NCI-H1436 treated with DMSO at 0.1 percent for 48 hours (cell line): ENCODE measurements around the gene PRSS53.

Experiments used
- DNase-seq: peaks from one replicate; lab custom pipeline; 2025; lab: John Stamatoyannopoulos, UW

Gene PRSS53

DNA sequence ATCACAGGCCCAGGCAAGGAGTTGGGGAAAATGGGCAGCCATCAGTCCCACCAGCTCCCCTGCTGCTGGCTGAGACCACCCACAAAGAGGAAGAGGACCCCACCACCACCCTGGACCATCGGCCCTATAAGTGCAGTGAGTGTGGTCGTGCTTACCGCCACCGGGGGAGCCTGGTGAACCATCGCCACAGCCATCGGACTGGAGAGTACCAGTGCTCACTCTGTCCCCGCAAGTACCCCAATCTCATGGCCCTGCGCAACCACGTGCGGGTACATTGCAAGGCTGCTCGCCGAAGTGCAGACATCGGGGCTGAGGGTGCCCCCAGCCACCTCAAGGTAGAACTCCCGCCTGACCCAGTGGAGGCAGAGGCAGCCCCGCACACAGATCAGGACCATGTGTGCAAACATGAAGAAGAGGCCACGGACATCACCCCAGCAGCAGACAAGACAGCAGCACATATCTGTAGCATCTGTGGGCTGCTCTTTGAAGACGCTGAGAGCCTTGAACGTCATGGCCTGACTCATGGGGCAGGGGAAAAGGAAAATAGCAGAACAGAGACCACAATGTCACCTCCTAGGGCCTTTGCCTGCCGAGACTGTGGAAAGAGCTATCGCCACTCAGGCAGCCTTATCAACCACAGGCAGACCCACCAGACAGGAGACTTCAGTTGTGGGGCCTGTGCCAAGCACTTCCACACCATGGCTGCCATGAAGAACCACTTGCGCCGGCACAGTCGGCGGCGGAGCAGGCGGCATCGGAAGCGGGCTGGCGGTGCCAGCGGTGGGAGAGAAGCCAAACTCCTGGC is 10.9 kb downstream of the PRSS53 start:
- DNase-seq, result no peak

DNA sequence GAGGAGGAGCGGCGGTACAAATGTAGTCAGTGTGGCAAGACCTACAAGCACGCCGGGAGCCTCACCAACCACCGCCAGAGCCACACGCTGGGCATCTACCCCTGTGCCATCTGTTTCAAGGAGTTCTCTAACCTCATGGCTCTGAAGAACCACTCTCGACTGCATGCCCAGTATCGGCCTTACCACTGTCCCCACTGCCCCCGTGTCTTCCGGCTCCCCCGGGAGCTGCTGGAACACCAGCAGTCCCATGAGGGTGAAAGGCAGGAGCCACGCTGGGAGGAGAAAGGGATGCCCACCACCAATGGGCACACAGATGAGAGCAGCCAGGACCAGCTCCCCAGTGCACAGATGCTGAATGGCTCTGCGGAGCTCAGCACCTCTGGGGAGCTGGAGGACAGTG is 11.7 kb downstream of the PRSS53 start:
- no peak for DNase-seq

DNA sequence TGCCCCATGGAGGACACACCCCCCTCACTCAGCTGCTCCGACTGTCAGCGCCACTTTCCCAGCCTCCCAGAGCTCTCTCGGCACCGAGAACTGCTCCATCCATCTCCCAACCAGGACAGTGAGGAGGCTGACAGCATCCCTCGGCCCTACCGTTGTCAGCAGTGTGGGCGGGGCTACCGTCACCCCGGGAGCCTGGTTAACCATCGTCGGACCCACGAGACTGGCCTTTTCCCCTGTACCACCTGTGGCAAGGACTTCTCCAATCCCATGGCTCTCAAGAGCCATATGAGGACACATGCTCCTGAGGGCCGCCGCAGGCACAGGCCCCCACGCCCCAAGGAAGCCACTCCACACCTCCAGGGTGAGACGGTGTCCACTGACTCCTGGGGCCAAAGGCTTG is 12.4 kb downstream of the PRSS53 start:
- no peak for DNase-seq

DNA sequence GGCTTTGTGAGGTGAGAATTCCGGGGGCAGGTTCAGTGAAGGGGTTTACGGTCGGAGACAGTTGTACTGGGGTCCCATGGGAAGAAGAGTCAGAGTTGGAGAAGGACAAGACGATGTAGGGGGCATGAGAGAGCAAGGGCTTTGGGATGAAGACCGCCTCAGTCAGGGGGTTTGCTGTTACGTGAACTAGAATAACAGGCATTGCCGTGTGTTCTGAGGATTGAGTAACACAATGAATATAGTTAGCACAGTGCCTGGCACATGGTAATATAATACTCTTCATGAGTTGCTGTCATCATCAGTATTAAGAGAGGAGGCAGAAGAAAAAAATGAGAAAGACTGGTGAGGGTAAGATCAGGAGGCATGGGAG is 13.9 kb downstream of the PRSS53 start:
- DNase-seq, result no peak

DNA sequence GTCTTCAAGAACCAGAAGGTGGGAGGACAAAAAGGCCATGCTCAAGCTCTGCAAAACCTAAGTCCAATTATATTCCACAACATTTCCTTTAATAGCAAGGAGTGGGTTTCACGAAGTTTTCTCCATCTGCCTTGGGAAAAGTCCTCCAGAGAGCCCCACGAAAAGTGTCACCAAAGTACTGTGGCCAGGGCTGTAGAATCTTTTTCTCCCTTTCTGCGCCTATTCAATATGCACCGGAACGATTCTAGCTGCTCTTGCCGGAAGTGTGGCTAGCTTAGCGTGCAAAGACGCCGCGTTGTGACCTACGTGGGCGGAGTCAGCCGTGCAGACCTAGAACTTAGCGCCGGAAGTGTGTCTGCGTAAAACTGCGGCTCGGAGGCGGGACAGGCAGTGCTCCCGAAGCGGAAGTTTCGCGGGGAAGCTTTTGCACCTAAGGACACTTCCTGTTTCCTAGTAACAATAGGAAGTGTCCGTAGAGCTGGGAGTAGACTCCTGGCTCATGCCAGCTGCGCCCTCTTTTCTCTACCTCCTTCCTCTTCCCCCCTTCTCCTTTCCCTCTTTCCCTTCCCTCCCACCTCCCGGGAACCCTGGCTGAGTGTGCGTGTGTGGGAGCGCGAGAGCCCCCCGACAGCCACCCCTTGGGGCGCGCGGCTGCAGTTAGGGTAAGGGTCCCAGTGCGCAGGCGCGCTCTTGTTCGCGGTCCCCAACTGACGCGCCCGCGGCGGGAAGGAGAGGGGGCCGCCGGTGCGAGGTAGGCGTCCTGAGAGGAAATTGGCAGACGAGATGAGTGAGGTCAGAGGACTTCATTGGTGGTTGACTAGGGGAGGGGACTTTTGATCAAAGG is 14.6 kb downstream of the PRSS53 start, which contains the start of the genes ZNF646 and ZNF668:
ZNF646 (plus strand) TSS at position 453 of the 844 bp plus-strand sequence. CDS start 1,903 bp downstream, outside the sequence.
ZNF668 (minus strand) TSS at position 271 of the 844 bp plus-strand sequence. CDS start 9,781 bp downstream, outside the sequence.
- peak; percentile 97 for DNase-seq

DNA sequence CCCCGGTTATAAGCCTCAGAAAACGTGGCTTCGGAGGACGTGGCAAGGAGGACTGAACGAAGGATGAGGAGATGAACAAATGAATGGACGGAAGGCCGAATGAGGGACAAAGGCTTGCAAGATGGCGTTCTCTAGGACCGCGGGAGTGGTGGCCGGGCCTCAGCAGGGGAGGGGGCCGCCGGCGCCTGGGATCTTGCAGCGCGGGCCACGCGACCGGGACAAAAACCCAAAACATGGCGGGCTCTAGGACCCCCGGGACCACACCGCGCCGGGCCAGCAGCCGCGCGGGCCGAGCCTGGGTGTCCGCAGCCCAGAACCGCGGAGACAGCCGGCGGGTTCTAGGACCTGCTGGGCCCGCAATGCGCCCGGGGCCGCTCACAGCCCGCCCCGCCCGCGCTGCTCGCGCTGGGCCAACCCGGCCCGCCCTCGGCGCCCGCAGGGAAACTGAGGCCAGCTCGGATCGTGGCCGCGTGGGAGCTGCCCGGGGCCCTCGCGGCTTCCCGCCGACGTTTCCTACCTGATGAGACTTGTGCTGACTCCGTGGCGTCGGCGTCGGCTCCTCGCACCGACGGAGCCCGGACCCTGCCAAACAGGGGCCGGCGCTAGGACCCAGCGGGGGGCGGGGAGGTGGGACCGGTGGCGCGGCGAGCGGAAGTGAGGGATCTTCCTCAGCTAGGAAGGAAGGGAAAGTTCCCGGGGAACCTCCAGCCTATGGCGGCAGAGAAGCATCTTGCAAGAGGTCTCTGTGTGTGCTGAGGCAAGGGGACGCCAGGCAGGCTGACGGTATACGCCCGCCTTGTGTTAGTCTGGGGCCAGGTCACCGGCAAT is 15.4 kb downstream of the PRSS53 start:
- DNase-seq, result peak; percentile 44

DNA sequence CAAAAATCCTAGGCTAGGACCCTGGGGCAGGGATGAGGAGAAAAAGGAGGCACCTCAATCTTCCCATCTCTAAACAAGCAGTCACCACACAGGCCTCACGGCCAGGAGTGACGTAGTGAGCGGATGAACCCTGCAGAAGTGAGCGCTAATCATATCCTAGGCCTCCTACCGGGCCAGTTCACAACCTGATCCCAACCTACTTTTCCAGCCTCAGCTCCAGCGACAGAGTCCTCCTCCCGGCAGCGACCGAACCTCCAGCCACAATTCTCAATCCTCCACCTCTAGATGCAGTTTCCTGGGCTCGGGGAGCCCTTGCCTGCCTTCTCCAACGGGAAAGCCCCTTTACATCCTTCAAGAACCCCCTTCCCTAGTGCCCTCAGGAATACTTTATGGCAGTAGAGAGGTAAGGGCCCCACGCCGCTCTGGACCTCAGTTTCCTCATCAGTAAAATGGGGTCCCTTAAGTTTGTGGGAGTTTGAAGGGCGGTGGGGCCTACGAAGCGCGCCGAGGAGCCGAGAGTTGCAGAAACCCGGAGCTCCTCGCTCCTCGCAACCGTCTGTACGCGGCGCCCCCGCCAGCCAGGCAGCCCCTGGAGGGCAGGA is 16.1 kb downstream of the PRSS53 start:
- DNase-seq, result no peak

DNA sequence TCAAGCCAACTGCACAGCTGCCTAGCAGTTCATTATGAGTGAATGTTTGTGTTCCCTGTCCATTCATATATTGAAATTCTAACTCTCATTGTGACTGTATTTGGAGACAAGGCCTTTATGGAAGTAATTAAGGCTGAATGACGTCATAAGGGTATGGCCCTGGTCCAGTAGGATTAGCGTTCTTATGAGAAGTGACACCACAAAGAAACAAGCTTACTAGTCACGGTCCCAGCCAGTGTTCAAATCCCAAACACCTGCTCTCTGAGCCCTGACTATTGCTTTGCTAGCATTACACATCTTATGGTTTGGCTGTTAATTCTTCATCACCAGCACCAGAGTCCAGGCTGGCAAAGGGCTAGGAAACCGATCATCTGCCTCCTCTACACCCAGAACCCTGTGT is 16.9 kb downstream of the PRSS53 start:
- DNase-seq, result no peak

DNA sequence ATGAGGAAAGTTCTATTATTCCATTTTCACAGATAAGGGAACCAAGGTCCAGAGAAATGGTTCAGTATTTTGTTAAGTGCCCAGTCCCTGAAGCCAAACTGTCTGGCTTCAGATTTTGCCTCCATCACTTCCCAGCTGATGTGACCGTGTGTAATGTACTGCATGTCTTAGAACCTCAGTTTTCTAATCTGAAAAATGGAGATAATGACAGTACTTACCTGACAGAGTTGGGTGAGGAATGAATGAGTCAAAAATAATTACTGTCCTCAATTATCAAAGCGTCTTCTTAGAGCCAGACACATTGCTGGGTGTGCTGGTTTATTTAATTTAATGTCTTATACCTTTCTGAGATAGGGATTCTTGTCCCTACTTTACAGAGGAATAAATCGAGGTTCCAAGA is 21.4 kb downstream of the PRSS53 start:
- no peak for DNase-seq

DNA sequence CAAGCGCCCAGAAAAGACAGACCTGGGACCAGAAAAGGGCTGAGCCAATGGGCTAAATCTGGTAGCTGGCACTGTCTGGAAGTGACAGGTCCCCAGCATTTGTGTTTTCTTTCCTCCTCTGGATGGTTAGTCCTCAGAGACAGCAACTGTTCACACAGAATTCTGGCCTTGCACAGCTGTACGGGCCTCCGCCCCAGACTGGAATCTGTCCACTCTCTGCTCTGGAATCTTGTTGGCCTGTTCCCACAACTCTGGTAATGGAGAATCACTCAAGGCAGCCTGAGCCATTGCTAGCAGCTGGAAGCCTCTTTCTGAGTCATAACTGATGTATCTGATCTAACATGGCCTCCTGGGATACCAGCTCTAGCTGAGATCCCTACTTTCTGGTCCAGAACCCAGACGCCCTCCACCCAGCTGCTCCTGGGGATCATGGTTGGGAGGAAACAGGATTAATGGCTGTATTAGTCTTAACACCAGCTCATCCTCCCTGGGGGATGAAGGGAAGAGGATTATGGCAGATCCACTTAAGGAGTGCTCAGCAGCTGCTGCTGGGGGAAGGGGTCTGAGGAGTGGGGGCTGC is 23.8 kb downstream of the PRSS53 start:
- DNase-seq, result no peak

DNA sequence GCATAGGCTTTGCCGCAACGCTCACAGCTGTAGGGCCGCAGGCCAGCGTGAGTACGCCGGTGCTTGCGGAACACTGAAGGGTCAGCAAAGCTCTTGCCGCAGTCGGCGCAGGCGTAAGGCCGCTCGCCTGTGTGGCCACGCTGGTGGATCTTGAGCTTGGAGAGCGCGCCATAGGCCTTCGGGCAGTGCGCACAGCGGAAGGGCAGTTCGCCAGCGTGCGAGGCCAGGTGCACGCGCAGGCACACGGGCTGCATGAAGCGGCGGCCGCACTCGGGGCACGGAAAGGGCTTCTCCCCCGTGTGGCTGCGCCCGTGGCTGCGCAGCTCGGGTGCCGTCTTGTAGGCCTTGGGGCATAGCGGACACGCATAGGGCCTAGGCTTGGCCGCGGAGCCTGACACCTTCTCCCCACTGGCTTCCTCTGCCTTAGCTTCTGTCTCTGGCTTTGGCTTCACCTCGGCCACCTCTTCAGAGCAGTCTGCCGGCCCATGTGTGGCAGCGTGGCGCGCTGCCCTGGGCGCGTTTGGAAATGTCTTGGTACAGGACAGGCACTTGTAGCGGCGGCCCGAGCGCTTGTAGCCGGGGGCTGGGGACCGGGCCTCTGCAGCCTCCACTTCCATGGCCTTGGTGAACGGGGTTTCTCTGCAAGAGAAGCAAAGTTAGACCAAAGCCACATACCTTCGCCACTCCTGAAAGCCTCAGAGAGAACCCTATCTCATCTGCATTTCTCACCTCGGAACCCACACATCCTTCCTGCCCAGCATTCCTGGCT is 24.7 kb downstream of the PRSS53 start:
- DNase-seq, result no peak

DNA sequence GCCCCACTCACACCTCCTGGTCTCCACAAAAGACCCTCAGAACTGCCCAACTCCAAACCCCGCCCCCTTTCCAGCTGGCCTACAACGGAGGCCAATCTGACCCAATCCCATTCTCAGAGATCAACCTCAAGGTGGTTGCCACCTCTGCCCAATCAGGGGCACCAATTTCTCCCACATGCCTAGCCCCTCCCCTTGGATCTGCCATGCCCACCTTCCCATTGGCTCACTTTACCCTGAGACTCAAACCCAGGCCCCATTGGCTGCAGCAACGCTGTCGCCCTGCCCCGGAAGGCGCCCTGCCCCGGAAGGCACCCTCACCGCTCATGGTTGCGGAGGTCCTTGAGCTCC is 25.3 kb downstream of the PRSS53 start:
- no peak for DNase-seq

DNA sequence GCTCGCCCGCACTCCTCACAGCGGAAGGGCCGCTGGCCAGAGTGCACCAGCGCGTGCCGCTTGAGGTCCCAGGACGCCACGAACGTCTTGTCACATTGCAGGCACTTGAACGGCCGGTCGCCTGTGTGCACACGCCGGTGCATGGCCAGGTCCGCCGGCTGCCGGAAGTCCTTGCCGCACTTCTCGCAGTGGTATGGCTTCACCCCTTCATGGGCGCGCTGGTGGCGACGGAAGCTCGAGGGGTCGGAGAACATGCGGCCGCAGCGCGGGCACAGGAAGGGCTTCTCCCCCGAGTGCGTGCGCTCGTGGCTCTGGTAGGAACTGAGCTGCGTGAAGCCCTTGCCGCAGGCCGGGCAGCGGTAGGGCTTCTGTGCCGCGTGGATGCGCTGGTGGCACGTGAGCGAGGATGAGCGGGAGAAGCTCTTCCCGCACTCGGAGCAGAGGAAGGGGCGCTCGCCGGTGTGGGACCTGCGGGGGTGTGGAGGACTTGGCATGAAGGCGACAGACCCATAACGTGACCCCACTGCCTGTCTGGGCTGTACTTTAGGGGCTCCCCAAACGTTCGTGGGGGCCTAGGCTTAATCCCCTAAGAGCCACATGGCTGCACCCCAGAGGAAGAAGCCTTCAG is 26.8 kb downstream of the PRSS53 start:
- DNase-seq, result no peak

DNA sequence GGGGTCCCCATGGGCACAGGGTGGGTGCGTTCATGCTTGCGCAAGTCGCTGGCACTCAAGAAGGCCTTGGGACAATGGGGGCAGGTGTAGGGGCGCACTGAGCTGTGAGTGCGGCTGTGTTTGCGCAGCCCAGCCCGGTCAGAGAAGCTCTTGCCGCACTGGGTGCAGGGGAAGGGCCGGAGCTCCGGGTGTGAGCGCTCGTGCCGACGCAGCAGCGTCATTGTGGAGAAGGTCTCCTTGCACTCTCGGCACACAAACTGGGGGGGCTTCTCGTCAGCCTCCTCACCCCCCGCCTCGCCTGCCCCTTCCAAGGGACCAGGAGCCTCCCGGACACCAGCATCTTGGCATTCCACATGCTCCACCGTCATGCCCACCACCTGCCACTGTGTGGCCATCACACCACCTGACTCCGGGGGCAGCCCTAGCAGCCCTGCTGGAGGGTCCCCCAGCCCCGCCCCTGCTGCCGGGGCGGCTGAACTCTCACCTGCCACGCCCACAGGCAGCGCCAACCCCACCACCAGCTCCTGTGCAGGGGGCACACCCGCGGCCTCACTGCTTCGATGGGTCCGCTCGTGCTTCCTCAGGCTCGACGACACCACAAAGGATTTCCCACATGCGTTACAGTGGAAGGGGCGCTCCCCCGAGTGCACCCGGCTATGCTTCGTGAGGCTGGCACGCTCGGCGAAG is 27.5 kb downstream of the PRSS53 start:
- DNase-seq, result no peak

DNA sequence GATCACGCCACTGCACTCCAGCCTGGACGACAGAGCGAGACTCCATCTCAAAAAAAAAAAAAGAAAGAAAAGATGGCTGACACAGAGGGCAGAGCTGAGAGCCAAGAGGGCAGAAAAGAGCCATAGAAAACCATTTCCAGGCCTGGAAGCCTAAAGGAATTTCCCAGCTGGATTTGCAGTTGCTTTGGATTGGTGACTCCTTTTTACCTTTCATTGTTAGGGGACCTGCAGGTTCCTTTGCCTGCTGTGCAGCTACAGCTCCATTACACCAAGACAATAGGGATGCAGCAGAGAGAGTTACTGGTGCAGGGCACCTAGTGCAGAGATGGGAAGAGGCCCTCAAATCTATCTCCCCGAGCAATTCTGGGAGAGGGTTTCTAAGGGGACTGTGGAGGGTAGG is 33.1 kb downstream of the PRSS53 start:
- DNase-seq, result no peak

DNA sequence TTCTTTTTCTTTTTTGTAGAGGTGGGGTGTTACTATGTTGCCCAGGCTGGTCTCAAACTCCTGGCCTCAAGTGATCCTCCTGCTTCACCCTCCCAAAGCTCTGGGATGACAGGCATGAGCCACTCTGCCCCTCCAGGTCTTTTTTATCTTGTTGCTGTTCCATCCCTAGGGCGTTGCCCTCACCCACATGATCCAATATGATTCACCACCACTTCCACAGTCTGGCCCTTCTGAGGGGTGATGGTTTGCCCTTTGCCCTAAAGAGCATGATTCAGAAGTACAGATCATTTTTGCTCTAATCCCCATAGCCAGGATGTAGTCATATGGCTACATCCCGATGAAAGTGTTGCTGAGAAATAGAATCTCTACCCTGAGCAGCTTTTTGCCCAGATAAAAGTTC is 36.6 kb downstream of the PRSS53 start:
- DNase-seq, result no peak

DNA sequence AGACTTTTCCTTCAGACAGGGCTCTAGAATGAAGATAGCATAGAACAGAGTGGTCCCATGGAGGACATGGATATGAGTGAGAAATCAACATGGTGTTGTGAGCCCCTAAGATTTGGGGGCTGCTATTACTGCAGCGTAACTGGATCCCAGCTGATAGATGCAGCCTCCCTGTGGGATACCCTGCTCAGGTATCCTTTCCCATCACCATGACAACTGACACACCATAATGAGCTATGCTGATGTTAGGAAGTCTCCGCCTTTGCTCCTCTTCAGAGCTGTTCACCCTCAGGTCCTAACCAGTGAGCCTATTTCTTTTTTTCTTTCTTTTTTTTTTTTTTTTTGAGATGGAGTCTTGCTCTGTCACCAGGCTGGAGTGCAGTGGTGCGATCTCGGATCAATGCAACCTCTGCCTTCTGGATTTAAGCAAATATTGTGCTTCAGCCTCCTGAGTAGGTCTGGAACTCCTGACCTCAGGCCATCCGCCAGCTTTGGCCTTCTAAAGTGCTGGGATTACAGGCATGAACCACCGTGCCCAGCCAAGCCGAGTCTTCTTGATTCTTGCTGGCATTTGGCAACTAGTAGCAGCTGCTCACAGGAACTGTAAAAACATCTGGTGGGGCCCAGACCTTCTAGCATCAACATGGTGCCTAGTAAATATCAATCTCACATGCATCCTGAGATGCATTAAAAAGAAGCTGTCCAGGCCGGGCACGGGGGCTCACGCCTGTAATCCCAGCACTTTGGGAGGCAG is 38.3 kb downstream of the PRSS53 start:
- no peak for DNase-seq

DNA sequence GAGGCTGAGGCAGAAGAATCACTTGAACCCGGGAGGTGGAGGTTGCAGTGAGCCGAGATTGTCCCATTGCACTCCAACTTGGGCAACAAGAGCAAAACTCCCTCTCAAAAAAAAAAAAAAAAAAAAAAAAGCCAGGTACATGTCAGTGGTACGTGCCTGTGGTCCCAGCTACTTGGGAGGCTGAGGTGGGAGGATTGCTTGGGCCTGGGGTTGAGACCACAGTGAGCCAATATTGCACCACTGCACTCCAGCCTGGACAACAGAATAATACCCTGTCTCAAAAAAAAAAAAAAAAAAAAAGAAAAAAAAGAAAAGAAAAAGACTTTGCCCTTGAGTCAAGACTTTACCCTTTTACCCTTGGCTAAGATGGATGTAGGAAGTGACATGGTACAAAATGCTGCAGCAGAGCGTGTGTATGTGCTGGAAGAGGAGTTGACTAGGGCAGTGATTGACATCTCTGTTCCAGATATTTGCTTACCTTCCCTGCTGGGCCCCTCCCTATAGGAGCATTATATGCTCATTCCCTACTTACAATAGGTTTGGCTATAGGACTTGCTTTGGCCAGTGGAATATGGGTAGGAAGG is 44.8 kb downstream of the PRSS53 start:
- no peak for DNase-seq

DNA sequence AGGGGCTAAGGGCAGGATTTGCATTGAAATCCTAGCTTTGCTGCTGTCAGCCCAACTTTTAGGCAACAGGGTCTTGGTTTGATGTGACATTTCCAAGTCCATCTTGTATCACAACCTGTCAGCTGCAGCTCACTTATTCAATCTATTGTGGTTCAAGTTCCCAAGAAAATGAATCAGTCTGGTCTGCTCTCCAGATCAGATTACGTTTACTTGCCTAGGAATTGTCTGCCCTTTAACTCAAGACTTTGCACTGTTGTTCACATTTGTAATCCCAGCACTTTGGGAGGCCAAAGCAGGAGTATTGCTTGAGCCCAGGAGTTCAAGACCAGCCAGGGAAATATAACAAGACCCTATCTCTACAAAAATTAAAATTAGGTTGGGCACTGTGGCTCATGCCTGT is 45.4 kb downstream of the PRSS53 start:
- DNase-seq, result no peak
